Measurements from ENCODE around the gene ITLN1.

DNA sequence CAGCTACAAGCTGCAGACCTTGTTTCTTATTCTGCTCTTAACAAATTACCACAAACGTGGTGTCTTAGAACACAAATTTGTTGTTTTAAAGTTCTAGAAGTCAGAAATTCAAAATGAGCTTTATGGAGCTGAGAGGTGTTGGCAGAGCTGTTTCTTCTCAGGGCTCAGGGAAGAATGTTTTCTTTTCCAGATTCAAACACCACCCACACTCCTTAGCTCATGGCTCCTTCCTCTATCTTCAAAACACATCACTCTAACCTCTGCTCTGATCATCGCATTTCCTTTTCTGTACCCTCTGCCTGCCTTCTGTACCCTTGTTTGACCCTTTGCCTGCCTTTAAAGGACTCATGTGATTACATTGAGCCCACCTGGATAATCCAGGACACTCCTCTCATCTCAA lies 26.9 kb upstream of the ITLN1 start:
- TF ChIP-seq, protein P1, sequence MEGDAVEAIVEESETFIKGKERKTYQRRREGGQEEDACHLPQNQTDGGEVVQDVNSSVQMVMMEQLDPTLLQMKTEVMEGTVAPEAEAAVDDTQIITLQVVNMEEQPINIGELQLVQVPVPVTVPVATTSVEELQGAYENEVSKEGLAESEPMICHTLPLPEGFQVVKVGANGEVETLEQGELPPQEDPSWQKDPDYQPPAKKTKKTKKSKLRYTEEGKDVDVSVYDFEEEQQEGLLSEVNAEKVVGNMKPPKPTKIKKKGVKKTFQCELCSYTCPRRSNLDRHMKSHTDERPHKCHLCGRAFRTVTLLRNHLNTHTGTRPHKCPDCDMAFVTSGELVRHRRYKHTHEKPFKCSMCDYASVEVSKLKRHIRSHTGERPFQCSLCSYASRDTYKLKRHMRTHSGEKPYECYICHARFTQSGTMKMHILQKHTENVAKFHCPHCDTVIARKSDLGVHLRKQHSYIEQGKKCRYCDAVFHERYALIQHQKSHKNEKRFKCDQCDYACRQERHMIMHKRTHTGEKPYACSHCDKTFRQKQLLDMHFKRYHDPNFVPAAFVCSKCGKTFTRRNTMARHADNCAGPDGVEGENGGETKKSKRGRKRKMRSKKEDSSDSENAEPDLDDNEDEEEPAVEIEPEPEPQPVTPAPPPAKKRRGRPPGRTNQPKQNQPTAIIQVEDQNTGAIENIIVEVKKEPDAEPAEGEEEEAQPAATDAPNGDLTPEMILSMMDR (IDR thresholded peaks at IDR 0.05): no peak
- no peak for TF ChIP-seq POLR2A (IDR thresholded peaks at IDR 0.05)
